ENCODE results near the gene BRPF3.

GRCh38 chr6:36180126-36180525 lies 16.4 kb upstream of the BRPF3 start:
- TF ChIP-seq CTCF (IDR thresholded peaks at IDR 0.05) (no peak), E2F1 (CRISPR knock-in tag; IDR thresholded peaks at IDR 0.05) (no peak), USF2 (CRISPR knock-in tag; IDR thresholded peaks at IDR 0.05) (no peak)

Measured in WTC11 (cell line).